ENCODE data around the gene SLC23A2. TPM values are rescaled to one million over a fixed set of nuclear protein-coding genes. Genes with fewer than 3 reads are reported as not detected.
A peak's percentile ranks its signal among the peaks of the same experiment; 100 is the strongest.

The SLC23A2 gene
- total and polyA plus RNA-seq, 4 donors, result 9.1 to 48.4 (median 14.7) TPM

DNA sequence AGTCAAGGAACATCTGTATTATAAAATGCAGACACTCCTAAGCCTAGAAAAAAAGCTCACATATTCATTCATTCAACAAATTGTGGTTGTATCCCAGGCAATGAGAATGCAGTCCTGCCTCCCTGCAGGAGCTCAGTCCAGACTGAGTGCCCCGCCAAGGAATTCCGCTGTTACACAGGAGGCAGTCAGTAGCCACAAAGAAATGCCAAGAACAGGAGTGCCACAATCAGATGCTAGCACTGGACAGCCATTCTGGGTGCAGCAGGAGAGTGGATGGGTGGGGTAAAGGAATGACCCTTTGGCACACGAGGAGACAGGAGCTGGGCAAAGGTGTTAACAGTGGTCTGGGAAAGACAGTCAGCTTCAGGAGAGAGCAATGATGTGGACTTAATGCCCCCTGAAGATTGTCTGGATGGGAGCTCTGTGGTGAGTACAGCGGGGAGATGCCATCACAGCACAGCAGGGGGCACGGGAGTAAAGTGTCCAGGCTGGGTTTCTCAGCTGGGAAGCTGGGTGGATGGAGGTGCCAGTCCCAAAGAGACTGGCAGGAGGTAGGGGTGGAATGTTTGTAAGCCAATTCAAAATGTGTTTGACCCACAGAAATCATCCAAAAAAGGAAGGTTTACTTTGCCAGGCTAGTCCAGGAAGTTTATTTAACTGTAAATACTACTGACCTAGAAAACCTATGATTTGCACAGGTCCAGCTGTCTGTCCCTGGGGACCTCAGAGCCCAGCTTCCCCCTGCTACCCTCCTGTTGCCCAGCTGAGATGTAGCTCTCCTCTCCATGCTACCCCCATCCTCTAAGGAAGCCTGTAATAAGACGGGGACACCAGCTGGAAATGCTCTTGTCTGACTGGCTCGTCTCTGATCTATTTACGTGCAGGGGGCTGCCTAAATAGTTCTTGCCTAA is 84.1 kb downstream of the SLC23A2 start:
- Histone ChIP-seq H3K27me3 (ENCODE audit: control insufficient read depth in 4 of 4, insufficient read depth in 4 of 4, low read length in 3 of 4) (no peaks in the 10 kb centered on the region), H3K9ac (ENCODE audit: low read depth in 1 of 2, low read length in 2 of 2) (peak overlapping the region; percentile 13 to 57), H3K9me3 (ENCODE audit: control insufficient read depth in 4 of 4, low read length in 3 of 4) (no peaks in the 10 kb centered on the region), H3K4me3 (ENCODE audit: low read depth in 1 of 3, low read length in 3 of 3) (no peak overlapping the region), H3K27ac (ENCODE audit: low read depth in 1 of 2, low read length in 2 of 2) (peak overlapping the region; percentile 79 to 82), H3K36me3 (ENCODE audit: control insufficient read depth in 4 of 4, insufficient read depth in 3 of 4, low read depth in 1 of 4, low read length in 3 of 4) (peaks cover 0 to 4% (median 3%) of the 10 kb centered on the region in 4 donors), H3K4me1 (ENCODE audit: control insufficient read depth in 4 of 4, insufficient read depth in 4 of 4, low read length in 3 of 4) (peaks cover 9 to 34% (median 29%) of the 10 kb centered on the region in 4 donors)
- 62% methylated on average over 8 of the region's 8 CpGs for WGBS
- DNase-seq (ENCODE audit: low spot score), result no peak
- peak; percentile 27 to 54 for TF ChIP-seq RAD21 (IDR thresholded peaks at IDR 0.05)
- TF ChIP-seq HNF4A (conservative IDR thresholded peaks at IDR 0.05), result peak; percentile 19 to 37
- peak; percentile 42 for TF ChIP-seq SP1 (IDR thresholded peaks at IDR 0.05)
- TF ChIP-seq RXRA (IDR thresholded peaks at IDR 0.05), result peak; percentile 31 to 45
- TF ChIP-seq HNF4G (IDR thresholded peaks at IDR 0.05), result no peak
- TF ChIP-seq, protein P1, sequence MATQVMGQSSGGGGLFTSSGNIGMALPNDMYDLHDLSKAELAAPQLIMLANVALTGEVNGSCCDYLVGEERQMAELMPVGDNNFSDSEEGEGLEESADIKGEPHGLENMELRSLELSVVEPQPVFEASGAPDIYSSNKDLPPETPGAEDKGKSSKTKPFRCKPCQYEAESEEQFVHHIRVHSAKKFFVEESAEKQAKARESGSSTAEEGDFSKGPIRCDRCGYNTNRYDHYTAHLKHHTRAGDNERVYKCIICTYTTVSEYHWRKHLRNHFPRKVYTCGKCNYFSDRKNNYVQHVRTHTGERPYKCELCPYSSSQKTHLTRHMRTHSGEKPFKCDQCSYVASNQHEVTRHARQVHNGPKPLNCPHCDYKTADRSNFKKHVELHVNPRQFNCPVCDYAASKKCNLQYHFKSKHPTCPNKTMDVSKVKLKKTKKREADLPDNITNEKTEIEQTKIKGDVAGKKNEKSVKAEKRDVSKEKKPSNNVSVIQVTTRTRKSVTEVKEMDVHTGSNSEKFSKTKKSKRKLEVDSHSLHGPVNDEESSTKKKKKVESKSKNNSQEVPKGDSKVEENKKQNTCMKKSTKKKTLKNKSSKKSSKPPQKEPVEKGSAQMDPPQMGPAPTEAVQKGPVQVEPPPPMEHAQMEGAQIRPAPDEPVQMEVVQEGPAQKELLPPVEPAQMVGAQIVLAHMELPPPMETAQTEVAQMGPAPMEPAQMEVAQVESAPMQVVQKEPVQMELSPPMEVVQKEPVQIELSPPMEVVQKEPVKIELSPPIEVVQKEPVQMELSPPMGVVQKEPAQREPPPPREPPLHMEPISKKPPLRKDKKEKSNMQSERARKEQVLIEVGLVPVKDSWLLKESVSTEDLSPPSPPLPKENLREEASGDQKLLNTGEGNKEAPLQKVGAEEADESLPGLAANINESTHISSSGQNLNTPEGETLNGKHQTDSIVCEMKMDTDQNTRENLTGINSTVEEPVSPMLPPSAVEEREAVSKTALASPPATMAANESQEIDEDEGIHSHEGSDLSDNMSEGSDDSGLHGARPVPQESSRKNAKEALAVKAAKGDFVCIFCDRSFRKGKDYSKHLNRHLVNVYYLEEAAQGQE (IDR thresholded peaks at IDR 0.05), result peak; percentile 25
- no peak for TF ChIP-seq NR2F2 (IDR thresholded peaks at IDR 0.05)
- TF ChIP-seq, protein P2, sequence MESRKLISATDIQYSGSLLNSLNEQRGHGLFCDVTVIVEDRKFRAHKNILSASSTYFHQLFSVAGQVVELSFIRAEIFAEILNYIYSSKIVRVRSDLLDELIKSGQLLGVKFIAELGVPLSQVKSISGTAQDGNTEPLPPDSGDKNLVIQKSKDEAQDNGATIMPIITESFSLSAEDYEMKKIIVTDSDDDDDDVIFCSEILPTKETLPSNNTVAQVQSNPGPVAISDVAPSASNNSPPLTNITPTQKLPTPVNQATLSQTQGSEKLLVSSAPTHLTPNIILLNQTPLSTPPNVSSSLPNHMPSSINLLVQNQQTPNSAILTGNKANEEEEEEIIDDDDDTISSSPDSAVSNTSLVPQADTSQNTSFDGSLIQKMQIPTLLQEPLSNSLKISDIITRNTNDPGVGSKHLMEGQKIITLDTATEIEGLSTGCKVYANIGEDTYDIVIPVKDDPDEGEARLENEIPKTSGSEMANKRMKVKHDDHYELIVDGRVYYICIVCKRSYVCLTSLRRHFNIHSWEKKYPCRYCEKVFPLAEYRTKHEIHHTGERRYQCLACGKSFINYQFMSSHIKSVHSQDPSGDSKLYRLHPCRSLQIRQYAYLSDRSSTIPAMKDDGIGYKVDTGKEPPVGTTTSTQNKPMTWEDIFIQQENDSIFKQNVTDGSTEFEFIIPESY (IDR thresholded peaks at IDR 0.05), result no peak
- no peak for TF ChIP-seq FOXA2 (IDR thresholded peaks at IDR 0.05)

DNA sequence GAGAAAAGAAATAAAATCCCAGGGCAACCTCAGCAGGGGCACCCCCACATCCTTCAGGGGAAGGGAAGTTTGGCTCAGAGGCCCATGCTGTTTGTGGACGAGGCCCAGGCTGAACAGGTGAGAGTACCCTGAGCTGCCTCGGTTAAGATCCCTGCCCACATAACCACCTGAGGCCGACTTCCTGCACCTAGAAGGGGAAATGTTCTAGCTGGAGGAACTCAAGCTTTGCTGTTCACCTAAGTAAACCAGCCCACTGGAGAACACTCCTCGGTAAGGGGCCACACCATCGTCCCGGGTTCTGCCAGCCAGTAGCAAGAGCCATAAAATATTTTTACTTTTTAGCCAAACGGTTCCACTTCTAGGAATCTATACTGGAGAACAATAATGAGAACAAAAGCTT is 88.2 kb downstream of the SLC23A2 start:
- no peak overlapping the region for H3K4me3 ChIP-seq (ENCODE audit: low read depth in 1 of 3, low read length in 3 of 3)
- 97% methylated on average over 7 of the region's 7 CpGs for WGBS
- no peak for DNase-seq (ENCODE audit: low spot score)
- H3K36me3 ChIP-seq (ENCODE audit: control insufficient read depth in 4 of 4, insufficient read depth in 3 of 4, low read depth in 1 of 4, low read length in 3 of 4), result peaks cover 3 to 14% (median 6%) of the 10 kb centered on the region in 4 donors
- TF ChIP-seq TAF1 (conservative IDR thresholded peaks at IDR 0.05) (no peak), HNF4A (conservative IDR thresholded peaks at IDR 0.05) (no peak), GABPA (IDR thresholded peaks at IDR 0.05 in 1 of 2, conservative IDR thresholded peaks at IDR 0.05 in 1 of 2) (no peak), HNF4G (IDR thresholded peaks at IDR 0.05) (no peak), FOXA1 (IDR thresholded peaks at IDR 0.05) (no peak), RXRA (IDR thresholded peaks at IDR 0.05) (no peak), YY1 (IDR thresholded peaks at IDR 0.05) (no peak), NR2F2 (IDR thresholded peaks at IDR 0.05) (no peak)
- TF ChIP-seq, protein P2 (IDR thresholded peaks at IDR 0.05), result no peak
- TF ChIP-seq, protein P3, sequence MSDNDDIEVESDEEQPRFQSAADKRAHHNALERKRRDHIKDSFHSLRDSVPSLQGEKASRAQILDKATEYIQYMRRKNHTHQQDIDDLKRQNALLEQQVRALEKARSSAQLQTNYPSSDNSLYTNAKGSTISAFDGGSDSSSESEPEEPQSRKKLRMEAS (IDR thresholded peaks at IDR 0.05), result no peak
- TF ChIP-seq, protein P4, sequence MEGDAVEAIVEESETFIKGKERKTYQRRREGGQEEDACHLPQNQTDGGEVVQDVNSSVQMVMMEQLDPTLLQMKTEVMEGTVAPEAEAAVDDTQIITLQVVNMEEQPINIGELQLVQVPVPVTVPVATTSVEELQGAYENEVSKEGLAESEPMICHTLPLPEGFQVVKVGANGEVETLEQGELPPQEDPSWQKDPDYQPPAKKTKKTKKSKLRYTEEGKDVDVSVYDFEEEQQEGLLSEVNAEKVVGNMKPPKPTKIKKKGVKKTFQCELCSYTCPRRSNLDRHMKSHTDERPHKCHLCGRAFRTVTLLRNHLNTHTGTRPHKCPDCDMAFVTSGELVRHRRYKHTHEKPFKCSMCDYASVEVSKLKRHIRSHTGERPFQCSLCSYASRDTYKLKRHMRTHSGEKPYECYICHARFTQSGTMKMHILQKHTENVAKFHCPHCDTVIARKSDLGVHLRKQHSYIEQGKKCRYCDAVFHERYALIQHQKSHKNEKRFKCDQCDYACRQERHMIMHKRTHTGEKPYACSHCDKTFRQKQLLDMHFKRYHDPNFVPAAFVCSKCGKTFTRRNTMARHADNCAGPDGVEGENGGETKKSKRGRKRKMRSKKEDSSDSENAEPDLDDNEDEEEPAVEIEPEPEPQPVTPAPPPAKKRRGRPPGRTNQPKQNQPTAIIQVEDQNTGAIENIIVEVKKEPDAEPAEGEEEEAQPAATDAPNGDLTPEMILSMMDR (IDR thresholded peaks at IDR 0.05; ENCODE audit: low read depth, low read length, missing input control), result no peak
- TF ChIP-seq, protein P5, sequence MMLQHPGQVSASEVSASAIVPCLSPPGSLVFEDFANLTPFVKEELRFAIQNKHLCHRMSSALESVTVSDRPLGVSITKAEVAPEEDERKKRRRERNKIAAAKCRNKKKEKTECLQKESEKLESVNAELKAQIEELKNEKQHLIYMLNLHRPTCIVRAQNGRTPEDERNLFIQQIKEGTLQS (IDR thresholded peaks at IDR 0.05), result no peak
- TF ChIP-seq, protein P1 (IDR thresholded peaks at IDR 0.05), result no peak
- peaks cover 6 to 17% (median 15%) of the 10 kb centered on the region in 4 donors for H3K4me1 ChIP-seq (ENCODE audit: control insufficient read depth in 4 of 4, insufficient read depth in 4 of 4, low read length in 3 of 4)
- H3K27ac ChIP-seq (ENCODE audit: low read depth in 1 of 2, low read length in 2 of 2), result no peak overlapping the region
- H3K9ac ChIP-seq (ENCODE audit: low read depth in 1 of 2, low read length in 2 of 2), result no peak overlapping the region
- H3K9me3 ChIP-seq (ENCODE audit: control insufficient read depth in 4 of 4, low read length in 3 of 4), result no peaks in the 10 kb centered on the region
- H3K27me3 ChIP-seq (ENCODE audit: control insufficient read depth in 4 of 4, insufficient read depth in 4 of 4, low read length in 3 of 4), result no peaks in the 10 kb centered on the region

Measured in liver (tissue), 9 donors.